Aortic smooth muscle cell (primary cell): ENCODE measurements around the gene TNNI3. TPM values are rescaled to one million over a fixed set of nuclear protein-coding genes. Genes with fewer than 3 reads are reported as not detected.

Source experiments
- total RNA-seq: library from RNA; depleted of rRNA; stranded (reverse); fragments of >200 nt; gene quantifications from 2 replicates; pipeline ENCODE4 v1.2.3, GENCODE V29; 2014

Gene TNNI3
- not detected in 2 replicates for total RNA-seq

GRCh38 chr19:55157064-55157908 lies at the start of gene TNNI3:
Gene TNNI3 (minus strand): TSS chr19:55157732. CDS start chr19:55157589, 143 bp downstream.

GRCh38 chr19:55179606-55180484 lies 22.3 kb upstream of the TNNI3 start, which contains the start of gene SYT5:
Gene SYT5 (minus strand): TSS chr19:55180289. CDS start chr19:55179041, 1,248 bp downstream.

GRCh38 chr19:55166530-55167268 lies 9.2 kb upstream of the TNNI3 start, which contains the start of gene DNAAF3:
Gene DNAAF3 (minus strand): TSS chr19:55166613. CDS start chr19:55166413, 200 bp downstream.

GRCh38 chr19:55149078-55150003 lies 8.2 kb downstream of the TNNI3 start, which contains the start of gene TNNT1:
Gene TNNT1 (minus strand): TSS chr19:55149206. CDS start chr19:55147157, 2,049 bp downstream.

GRCh38 chr19:55116859-55117662 lies 40.5 kb downstream of the TNNI3 start, which contains the start of gene PPP1R12C:
Gene PPP1R12C (minus strand): TSS chr19:55117637. CDS start chr19:55117543, 94 bp downstream.

Other genes with a start within 250 kb of the TNNI3 start
- gene NLRP7, start 210.2 kb downstream of the TNNI3 start, total RNA-seq = not detected in 2 replicates
- gene NLRP2, start 191.4 kb downstream of the TNNI3 start, total RNA-seq = 0.13 TPM in 1 of 2 replicates, not detected in the other
- not detected in 2 replicates for gene GP6, start 119.5 kb downstream of the TNNI3 start, total RNA-seq
- gene RDH13, start 94.6 kb downstream of the TNNI3 start, total RNA-seq = 7.3 and 9.5 TPM in 2 replicates
- gene EPS8L1, start 81.9 kb downstream of the TNNI3 start, total RNA-seq = 0.53 and 0.75 TPM in 2 replicates
- 35.0 and 37.6 TPM in 2 replicates for gene PPP1R12C, start 40.1 kb downstream of the TNNI3 start, total RNA-seq
- 1.2 and 1.7 TPM in 2 replicates for gene TNNT1, start 8.5 kb downstream of the TNNI3 start, total RNA-seq
- 0.40 and 0.44 TPM in 2 replicates for gene DNAAF3, start 8.9 kb upstream of the TNNI3 start, total RNA-seq
- gene SYT5, start 22.6 kb upstream of the TNNI3 start, total RNA-seq = under 0.01 and 0.26 TPM in 2 replicates
- 3.5 and 6.1 TPM in 2 replicates for gene PTPRH, start 51.8 kb upstream of the TNNI3 start, total RNA-seq
- 0.81 and 1.5 TPM in 2 replicates for gene TMEM86B, start 71.0 kb upstream of the TNNI3 start, total RNA-seq
- 27.7 and 30.8 TPM in 2 replicates for gene PPP6R1, start 101.3 kb upstream of the TNNI3 start, total RNA-seq
- gene HSPBP1, start 122.4 kb upstream of the TNNI3 start, total RNA-seq = 17.0 and 21.7 TPM in 2 replicates
- 6.7 and 7.6 TPM in 2 replicates for gene BRSK1, start 126.3 kb upstream of the TNNI3 start, total RNA-seq
- gene TMEM150B, start 167.6 kb upstream of the TNNI3 start, total RNA-seq = not detected in 2 replicates
- 4.8 and 6.7 TPM in 2 replicates for gene KMT5C, start 182.1 kb upstream of the TNNI3 start, total RNA-seq
- gene COX6B2, start 197.0 kb upstream of the TNNI3 start, total RNA-seq = not detected in 2 replicates
- gene GARIN5B, start 205.5 kb upstream of the TNNI3 start, total RNA-seq = not detected in 2 replicates
- 1.1 and 14.9 TPM in 2 replicates for gene IL11, start 212.7 kb upstream of the TNNI3 start, total RNA-seq
- not detected in 2 replicates for gene TMEM190, start 219.1 kb upstream of the TNNI3 start, total RNA-seq
- 0.12 and 0.26 TPM in 2 replicates for gene TMEM238, start 226.6 kb upstream of the TNNI3 start, total RNA-seq
- gene RPL28, start 228.2 kb upstream of the TNNI3 start, total RNA-seq = 153 and 182 TPM in 2 replicates